Lung (tissue), 12 donors: ENCODE results near the gene RPS6KA6. TPM values are rescaled to one million over a fixed set of nuclear protein-coding genes. Genes with fewer than 3 reads are reported as not detected.

Source experiments
- ATAC-seq: fragments of 200-7000 bp; cut with Tn5 transposase; one replicate; pipeline ENCODE4 v1.9.1; 2020; ENCODE audit warnings: moderate number of reproducible peaks; ENCODE audit not compliant: insufficient read depth, low FRiP score
- DNase-seq, 3 donors: peaks; one replicate each; pipeline ENCODE4 v3.0.0-alpha.2; 2013 to 2017
- H3K27ac ChIP-seq, 2 donors: one replicate each; pipeline ENCODE4 v1.5.1; 2013; ENCODE audit warnings: mild to moderate bottlenecking in 2 of 2, moderate library complexity in 2 of 2, control low read depth in 1 of 2, inconsistent platforms in 1 of 2, low read depth in 1 of 2, low read length in 1 of 2
- H3K27me3 ChIP-seq, 3 donors: one replicate each; pipeline ENCODE4 v1.5.1; 2013; ENCODE audit warnings: low read length in 2 of 3; ENCODE audit not compliant: control insufficient read depth in 3 of 3, insufficient read depth in 3 of 3
- H3K36me3 ChIP-seq, 4 donors: one replicate each; pipeline ENCODE4 v1.5.1; 2013; ENCODE audit warnings: low read length in 4 of 4, mild to moderate bottlenecking in 1 of 4, moderate library complexity in 1 of 4; ENCODE audit not compliant: control insufficient read depth in 4 of 4, insufficient read depth in 4 of 4
- H3K4me1 ChIP-seq, 5 donors: one replicate each; pipeline ENCODE4 v1.5.1; 2013; ENCODE audit warnings: low read length in 5 of 5, mild to moderate bottlenecking in 2 of 5, moderate library complexity in 1 of 5; ENCODE audit not compliant: control insufficient read depth in 5 of 5, insufficient read depth in 5 of 5
- H3K4me3 ChIP-seq: one replicate; pipeline ENCODE4 v1.5.1; 2013; ENCODE audit warnings: mild to moderate bottlenecking, control low read depth, moderate library complexity
- H3K9ac ChIP-seq, 2 donors: one replicate each; pipeline ENCODE4 v1.5.1; 2013; ENCODE audit warnings: low read length in 2 of 2, control low read depth in 1 of 2; ENCODE audit not compliant: insufficient read depth in 1 of 2
- H3K9me3 ChIP-seq, 4 donors: one replicate each; pipeline ENCODE4 v1.5.1; 2013; ENCODE audit warnings: low read length in 3 of 4, mild to moderate bottlenecking in 1 of 4, moderate library complexity in 1 of 4; ENCODE audit not compliant: control insufficient read depth in 4 of 4, insufficient read depth in 3 of 4
- CTCF ChIP-seq: IDR thresholded peaks from 2 replicates; pipeline ENCODE4 v1.5.1; 2012; ENCODE audit warnings: mild to moderate bottlenecking; ENCODE audit errors: control extremely low read depth, extremely low read depth
- WGBS, 2 donors: extraction: QIAGEN DNeasy Blood & Tissue Kit; methylation state at CpG; one replicate each; pipeline ENCODE4 v1.1.7; 2013; 5-methylcytosine and 5-hydroxymethylcytosine counted together
- polyA plus RNA-seq, 2 donors: library from polyadenylated mRNA; stranded (reverse); fragments of 200-250 nt; gene quantifications; one replicate each; pipeline ENCODE4 v1.2.1, GENCODE V29; 2013
- total RNA-seq, 2 donors: library from RNA; depleted of rRNA in 1 of 2; stranded (reverse); fragments of >200 nt in 1 of 2; gene quantifications; one replicate each; pipeline ENCODE4 v1.2.1, GENCODE V29; 2014 to 2021
- donor health status: control.
- donor health status: control.
- donor health status: Bipolar disorder and iron deficiency.
- donor health status: healthy.
- donor health status: DM: yes; HTN: yes; CAD: no.

Gene RPS6KA6
- total and polyA plus RNA-seq, 4 donors = 0.41 to 7.1 (median 1.6) TPM

GRCh38 chrX:84221181-84221580 is 33.2 kb upstream of the RPS6KA6 start:
- Histone ChIP-seq H3K27me3 (peaks cover 0 to 2% (median 1%) of the 10 kb centered on the region in 3 donors), H3K36me3 (no peaks in the 10 kb centered on the region), H3K4me3 (no peak overlapping the region), H3K9ac (no peak overlapping the region), H3K9me3 (no peaks in the 10 kb centered on the region), H3K4me1 (peaks cover 0 to 3% (median 0%) of the 10 kb centered on the region in 5 donors), H3K27ac (no peak overlapping the region)
- WGBS, 2 donors = 47 to 77% methylated on average over 2 of the region's 2 CpGs
- TF ChIP-seq CTCF = no peak
- ATAC-seq = no peak
- DNase-seq = no peak

- no peak overlapping the region for H3K4me3 ChIP-seq
- H3K27ac ChIP-seq = no peak overlapping the region
- ATAC-seq = no peak
- no peak for TF ChIP-seq CTCF
- no peaks in the 10 kb centered on the region for H3K9me3 ChIP-seq
- 54 to 85% methylated on average over 1 of the region's 1 CpG for WGBS, 2 donors
- no peak for DNase-seq
- no peaks in the 10 kb centered on the region for H3K36me3 ChIP-seq
- peaks cover 0 to 2% (median 2%) of the 10 kb centered on the region in 3 donors for H3K27me3 ChIP-seq
- peaks cover 0 to 3% (median 0%) of the 10 kb centered on the region in 5 donors for H3K4me1 ChIP-seq
- H3K9ac ChIP-seq = no peak overlapping the region
These were observed 31.6 kb upstream of the RPS6KA6 start for GRCh38 chrX:84219551-84219950.

GRCh38 chrX:84218726-84219125 is 30.7 kb upstream of the RPS6KA6 start:
- Histone ChIP-seq H3K9ac (no peak overlapping the region), H3K4me3 (no peak overlapping the region), H3K27ac (no peak overlapping the region), H3K36me3 (no peaks in the 10 kb centered on the region), H3K9me3 (no peaks in the 10 kb centered on the region), H3K4me1 (peaks cover 0 to 3% (median 0%) of the 10 kb centered on the region in 5 donors), H3K27me3 (peaks cover 0 to 2% (median 2%) of the 10 kb centered on the region in 3 donors)
- ATAC-seq (no peak), DNase-seq (no peak)
- no peak for TF ChIP-seq CTCF
- WGBS, 2 donors = 67 to 69% methylated on average over 1 of the region's 1 CpG

GRCh38 chrX:84216881-84217280 is 28.9 kb upstream of the RPS6KA6 start:
- H3K4me1 ChIP-seq = no peaks in the 10 kb centered on the region
- TF ChIP-seq CTCF = no peak
- 33 to 44% methylated on average over 2 of the region's 2 CpGs for WGBS, 2 donors
- H3K9me3 ChIP-seq = no peaks in the 10 kb centered on the region
- ATAC-seq (no peak), DNase-seq (no peak)
- H3K27ac ChIP-seq = no peak overlapping the region
- H3K4me3 ChIP-seq = no peak overlapping the region
- H3K9ac ChIP-seq = no peak overlapping the region
- peaks cover 0 to 2% (median 0%) of the 10 kb centered on the region in 3 donors for H3K27me3 ChIP-seq
- no peaks in the 10 kb centered on the region for H3K36me3 ChIP-seq
